ENCODE results near the gene NUAK1. TPM values are rescaled to one million over a fixed set of nuclear protein-coding genes. Genes with fewer than 3 reads are reported as not detected.

NUAK1 gene
- total and polyA plus RNA-seq, 2 experiments from 2014 or later, result 5.4 to 16.9 TPM

DNA sequence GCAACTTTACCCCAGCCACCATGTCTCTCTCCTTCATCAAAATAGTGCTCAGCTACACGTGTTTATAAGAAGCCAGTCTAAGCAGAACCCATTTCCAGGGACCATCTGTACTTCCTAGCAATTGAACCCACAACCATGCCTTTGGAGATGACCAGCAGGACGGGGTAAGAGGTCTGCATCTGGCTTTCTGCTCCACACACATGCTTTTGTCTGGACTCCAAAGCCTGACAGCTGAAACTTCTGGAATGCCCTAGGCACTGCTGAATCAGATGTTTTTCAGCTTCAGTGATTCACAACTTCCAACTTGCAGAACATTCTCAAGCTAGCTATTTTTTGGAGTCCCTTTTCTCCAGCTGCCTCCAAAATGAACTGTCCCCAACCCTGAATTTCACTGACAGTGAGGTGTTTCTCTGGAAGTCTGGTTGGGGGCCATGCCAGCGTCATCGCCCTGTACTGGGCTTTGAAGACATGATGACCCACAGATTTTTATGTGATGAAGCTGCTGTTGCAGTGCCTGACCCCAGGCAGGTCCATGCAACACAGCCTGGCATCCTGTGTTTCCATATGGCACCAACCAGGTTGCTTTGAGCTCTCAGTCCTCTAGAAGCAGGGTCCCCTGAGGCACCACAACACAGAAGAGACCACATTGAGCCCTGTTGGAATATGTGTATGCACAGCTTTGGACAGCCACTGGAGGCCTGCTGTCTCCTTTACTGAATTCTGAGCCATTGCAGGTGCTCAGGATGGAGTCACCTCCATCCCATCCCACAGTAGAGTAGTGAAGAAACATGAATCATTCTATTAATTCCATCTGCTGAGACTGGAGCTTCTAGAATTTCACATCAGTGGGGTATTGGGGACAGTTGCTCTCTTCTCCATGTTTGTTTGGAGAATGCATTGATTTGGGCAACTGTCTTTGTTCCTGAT is 80.2 kb downstream of the NUAK1 start (continued):
- TF ChIP-seq NANOG (IDR thresholded peaks at IDR 0.05; ENCODE audit: borderline replicate concordance), result no peak
- TF ChIP-seq JUNB (IDR thresholded peaks at IDR 0.05; ENCODE audit: unreplicated experiment), result no peak
- TF ChIP-seq, protein P1, sequence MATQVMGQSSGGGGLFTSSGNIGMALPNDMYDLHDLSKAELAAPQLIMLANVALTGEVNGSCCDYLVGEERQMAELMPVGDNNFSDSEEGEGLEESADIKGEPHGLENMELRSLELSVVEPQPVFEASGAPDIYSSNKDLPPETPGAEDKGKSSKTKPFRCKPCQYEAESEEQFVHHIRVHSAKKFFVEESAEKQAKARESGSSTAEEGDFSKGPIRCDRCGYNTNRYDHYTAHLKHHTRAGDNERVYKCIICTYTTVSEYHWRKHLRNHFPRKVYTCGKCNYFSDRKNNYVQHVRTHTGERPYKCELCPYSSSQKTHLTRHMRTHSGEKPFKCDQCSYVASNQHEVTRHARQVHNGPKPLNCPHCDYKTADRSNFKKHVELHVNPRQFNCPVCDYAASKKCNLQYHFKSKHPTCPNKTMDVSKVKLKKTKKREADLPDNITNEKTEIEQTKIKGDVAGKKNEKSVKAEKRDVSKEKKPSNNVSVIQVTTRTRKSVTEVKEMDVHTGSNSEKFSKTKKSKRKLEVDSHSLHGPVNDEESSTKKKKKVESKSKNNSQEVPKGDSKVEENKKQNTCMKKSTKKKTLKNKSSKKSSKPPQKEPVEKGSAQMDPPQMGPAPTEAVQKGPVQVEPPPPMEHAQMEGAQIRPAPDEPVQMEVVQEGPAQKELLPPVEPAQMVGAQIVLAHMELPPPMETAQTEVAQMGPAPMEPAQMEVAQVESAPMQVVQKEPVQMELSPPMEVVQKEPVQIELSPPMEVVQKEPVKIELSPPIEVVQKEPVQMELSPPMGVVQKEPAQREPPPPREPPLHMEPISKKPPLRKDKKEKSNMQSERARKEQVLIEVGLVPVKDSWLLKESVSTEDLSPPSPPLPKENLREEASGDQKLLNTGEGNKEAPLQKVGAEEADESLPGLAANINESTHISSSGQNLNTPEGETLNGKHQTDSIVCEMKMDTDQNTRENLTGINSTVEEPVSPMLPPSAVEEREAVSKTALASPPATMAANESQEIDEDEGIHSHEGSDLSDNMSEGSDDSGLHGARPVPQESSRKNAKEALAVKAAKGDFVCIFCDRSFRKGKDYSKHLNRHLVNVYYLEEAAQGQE (IDR thresholded peaks at IDR 0.05; ENCODE audit: unreplicated experiment), result no peak
- no peak for TF ChIP-seq ZNF331 (CRISPR knock-in tag; IDR thresholded peaks at IDR 0.05; ENCODE audit: low read depth)

DNA sequence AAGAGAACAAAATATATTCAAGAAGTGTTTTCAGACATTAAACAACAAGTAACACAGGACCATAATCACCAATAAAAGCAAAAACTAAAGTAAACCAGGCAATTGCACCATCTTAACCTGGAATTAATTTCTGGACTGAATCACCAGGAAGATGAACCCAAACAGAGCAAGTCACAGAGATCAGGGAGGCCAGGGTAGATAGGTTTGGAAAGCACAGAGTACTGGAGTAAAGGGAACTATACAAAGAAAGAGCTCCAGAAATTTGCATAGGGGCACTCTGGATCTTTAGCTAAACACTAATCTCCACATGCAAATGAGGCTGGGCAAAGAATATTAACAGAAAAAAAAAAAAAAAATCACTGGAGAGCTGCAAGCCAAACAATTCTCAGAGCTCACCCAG is 84.7 kb downstream of the NUAK1 start:
- H3K4me3 Mint-ChIP-seq, result no peak overlapping the region
- no peaks in the 10 kb centered on the region for H3K36me3 ChIP-seq (ENCODE audit: insufficient read depth)
- TF ChIP-seq STAT1 (IDR thresholded peaks at IDR 0.05; ENCODE audit: unreplicated experiment) (no peak), NANOG (IDR thresholded peaks at IDR 0.05; ENCODE audit: borderline replicate concordance) (no peak), ZNF331 (CRISPR knock-in tag; IDR thresholded peaks at IDR 0.05; ENCODE audit: low read depth) (no peak), CREB1 (CRISPR knock-in tag; IDR thresholded peaks at IDR 0.05; ENCODE audit: low read depth) (no peak), EZH2phosphoT487 (IDR thresholded peaks at IDR 0.05; ENCODE audit: unreplicated experiment) (no peak)
- TF ChIP-seq, protein P2, sequence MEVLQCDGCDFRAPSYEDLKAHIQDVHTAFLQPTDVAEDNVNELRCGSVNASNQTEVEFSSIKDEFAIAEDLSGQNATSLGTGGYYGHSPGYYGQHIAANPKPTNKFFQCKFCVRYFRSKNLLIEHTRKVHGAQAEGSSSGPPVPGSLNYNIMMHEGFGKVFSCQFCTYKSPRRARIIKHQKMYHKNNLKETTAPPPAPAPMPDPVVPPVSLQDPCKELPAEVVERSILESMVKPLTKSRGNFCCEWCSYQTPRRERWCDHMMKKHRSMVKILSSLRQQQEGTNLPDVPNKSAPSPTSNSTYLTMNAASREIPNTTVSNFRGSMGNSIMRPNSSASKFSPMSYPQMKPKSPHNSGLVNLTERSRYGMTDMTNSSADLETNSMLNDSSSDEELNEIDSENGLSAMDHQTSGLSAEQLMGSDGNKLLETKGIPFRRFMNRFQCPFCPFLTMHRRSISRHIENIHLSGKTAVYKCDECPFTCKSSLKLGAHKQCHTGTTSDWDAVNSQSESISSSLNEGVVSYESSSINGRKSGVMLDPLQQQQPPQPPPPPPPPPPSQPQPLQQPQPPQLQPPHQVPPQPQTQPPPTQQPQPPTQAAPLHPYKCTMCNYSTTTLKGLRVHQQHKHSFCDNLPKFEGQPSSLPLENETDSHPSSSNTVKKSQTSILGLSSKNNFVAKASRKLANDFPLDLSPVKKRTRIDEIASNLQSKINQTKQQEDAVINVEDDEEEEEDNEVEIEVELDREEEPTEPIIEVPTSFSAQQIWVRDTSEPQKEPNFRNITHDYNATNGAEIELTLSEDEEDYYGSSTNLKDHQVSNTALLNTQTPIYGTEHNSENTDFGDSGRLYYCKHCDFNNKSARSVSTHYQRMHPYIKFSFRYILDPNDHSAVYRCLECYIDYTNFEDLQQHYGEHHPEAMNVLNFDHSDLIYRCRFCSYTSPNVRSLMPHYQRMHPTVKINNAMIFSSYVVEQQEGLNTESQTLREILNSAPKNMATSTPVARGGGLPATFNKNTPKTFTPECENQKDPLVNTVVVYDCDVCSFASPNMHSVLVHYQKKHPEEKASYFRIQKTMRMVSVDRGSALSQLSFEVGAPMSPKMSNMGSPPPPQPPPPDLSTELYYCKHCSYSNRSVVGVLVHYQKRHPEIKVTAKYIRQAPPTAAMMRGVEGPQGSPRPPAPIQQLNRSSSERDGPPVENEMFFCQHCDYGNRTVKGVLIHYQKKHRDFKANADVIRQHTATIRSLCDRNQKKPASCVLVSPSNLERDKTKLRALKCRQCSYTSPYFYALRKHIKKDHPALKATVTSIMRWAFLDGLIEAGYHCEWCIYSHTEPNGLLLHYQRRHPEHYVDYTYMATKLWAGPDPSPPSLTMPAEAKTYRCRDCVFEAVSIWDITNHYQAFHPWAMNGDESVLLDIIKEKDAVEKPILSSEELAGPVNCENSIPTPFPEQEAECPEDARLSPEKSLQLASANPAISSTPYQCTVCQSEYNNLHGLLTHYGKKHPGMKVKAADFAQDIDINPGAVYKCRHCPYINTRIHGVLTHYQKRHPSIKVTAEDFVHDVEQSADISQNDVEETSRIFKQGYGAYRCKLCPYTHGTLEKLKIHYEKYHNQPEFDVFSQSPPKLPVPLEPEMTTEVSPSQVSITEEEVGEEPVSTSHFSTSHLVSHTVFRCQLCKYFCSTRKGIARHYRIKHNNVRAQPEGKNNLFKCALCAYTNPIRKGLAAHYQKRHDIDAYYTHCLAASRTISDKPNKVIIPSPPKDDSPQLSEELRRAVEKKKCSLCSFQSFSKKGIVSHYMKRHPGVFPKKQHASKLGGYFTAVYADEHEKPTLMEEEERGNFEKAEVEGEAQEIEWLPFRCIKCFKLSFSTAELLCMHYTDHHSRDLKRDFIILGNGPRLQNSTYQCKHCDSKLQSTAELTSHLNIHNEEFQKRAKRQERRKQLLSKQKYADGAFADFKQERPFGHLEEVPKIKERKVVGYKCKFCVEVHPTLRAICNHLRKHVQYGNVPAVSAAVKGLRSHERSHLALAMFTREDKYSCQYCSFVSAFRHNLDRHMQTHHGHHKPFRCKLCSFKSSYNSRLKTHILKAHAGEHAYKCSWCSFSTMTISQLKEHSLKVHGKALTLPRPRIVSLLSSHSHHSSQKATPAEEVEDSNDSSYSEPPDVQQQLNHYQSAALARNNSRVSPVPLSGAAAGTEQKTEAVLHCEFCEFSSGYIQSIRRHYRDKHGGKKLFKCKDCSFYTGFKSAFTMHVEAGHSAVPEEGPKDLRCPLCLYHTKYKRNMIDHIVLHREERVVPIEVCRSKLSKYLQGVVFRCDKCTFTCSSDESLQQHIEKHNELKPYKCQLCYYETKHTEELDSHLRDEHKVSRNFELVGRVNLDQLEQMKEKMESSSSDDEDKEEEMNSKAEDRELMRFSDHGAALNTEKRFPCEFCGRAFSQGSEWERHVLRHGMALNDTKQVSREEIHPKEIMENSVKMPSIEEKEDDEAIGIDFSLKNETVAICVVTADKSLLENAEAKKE (CRISPR knock-in tag; IDR thresholded peaks at IDR 0.05), result no peak
- TF ChIP-seq, protein P1 (IDR thresholded peaks at IDR 0.05; ENCODE audit: unreplicated experiment), result no peak

More for the DNA sequence above, 84.7 kb downstream of the NUAK1 start:
- DNase-seq (ENCODE audit: low spot score) (no peak), ATAC-seq (no peak)
- Histone ChIP-seq H3K4me2 (no peak overlapping the region), H4K20me1 (replicated peaks; ENCODE audit: insufficient read depth) (no peaks in the 10 kb centered on the region), H3K4me3 (no peak overlapping the region), H3K4me1 (ENCODE audit: insufficient read depth) (peaks cover 3% of the 10 kb centered on the region; the same call in 1 of the 2 replicates), H3K79me2 (replicated peaks; ENCODE audit: insufficient read depth) (no peaks in the 10 kb centered on the region), H3K27ac (ENCODE audit: low read depth) (no peak overlapping the region), H3K9me2 (ENCODE audit: insufficient read depth) (peaks cover 6% of the 10 kb centered on the region; the same call in 1 of the 2 replicates), H3F3A (replicated peaks; ENCODE audit: low read depth) (no peaks in the 10 kb centered on the region), H2AFZ (no peak overlapping the region), H3K27me3 (ENCODE audit: insufficient read depth) (no peaks in the 10 kb centered on the region)
- Mint-ChIP-seq H3K36me3 (ENCODE audit: low read depth) (no peaks in the 10 kb centered on the region), H3K4me1 (peaks cover 7% of the 10 kb centered on the region; the same call in 2 of the 3 replicates), H3K27me3 (ENCODE audit: insufficient read depth, low read depth, poor library complexity) (no peaks in the 10 kb centered on the region), H3K9me3 (no peaks in the 10 kb centered on the region), H3K27ac (no peak overlapping the region)

Measured in GM23338 (cell line).